WTC11 (cell line): ENCODE data around the gene SLCO4C1. TPM values are rescaled to one million over a fixed set of nuclear protein-coding genes. Genes with fewer than 3 reads are reported as not detected.

Experiments used
- ATAC-seq: fragments of 200-7000 bp; cut with Tn5 transposase; 2 replicates; pipeline ENCODE4 v1.10.0; 2021; ENCODE audit warnings: mild to moderate bottlenecking, moderate library complexity
- CTCF ChIA-PET: fragments of 300-600 bp; sonication (Branson Sonifier 250); formaldehyde crosslinking; loops from one replicate; lab custom pipeline; 2021; ENCODE audit warnings: antibody characterized with exemption; lab: Charles Lee
- POLR2A ChIA-PET: fragments of 350-600 bp; sonication (Branson Sonifier 250); formaldehyde crosslinking; loops from one replicate; lab custom pipeline; 2021; ENCODE audit warnings: antibody characterized with exemption; lab: Charles Lee
- DNase-seq: peaks from one replicate; pipeline ENCODE4 v3.0.0; 2021; ENCODE audit warnings: low spot score
- H3K27ac Mint-ChIP-seq: 2 replicates; pipeline ENCODE4 v1.8.0; 2021; ENCODE audit warnings: mixed read lengths
- H3K27me3 Mint-ChIP-seq: 2 replicates; pipeline ENCODE4 v1.8.0; 2021; ENCODE audit warnings: low read depth, mild to moderate bottlenecking, moderate library complexity, mixed read lengths
- H3K36me3 Mint-ChIP-seq: 2 replicates; pipeline ENCODE4 v1.8.0; 2021; ENCODE audit warnings: mixed read lengths
- H3K4me1 Mint-ChIP-seq: 2 replicates; pipeline ENCODE4 v1.8.0; 2022; ENCODE audit warnings: mixed read lengths
- H3K4me3 Mint-ChIP-seq: 2 replicates; pipeline ENCODE4 v1.8.0; 2021; ENCODE audit warnings: mild to moderate bottlenecking, moderate library complexity, mixed read lengths
- H3K9me3 Mint-ChIP-seq: 2 replicates; pipeline ENCODE4 v1.8.0; 2021; ENCODE audit warnings: mixed read lengths
- ATF3 ChIP-seq: sonication (generic); formaldehyde crosslinking; conservative IDR thresholded peaks from 2 replicates; pipeline ENCODE4 v1.8.1; 2022; ENCODE audit warnings: mild to moderate bottlenecking, missing genetic modification reagents
- CBFB ChIP-seq: sonication (generic); formaldehyde crosslinking; IDR thresholded peaks from 2 replicates; pipeline ENCODE4 v1.8.1; 2022; ENCODE audit warnings: mild to moderate bottlenecking, low read depth, missing genetic modification reagents
- E2F4 ChIP-seq: sonication (generic); formaldehyde crosslinking; IDR thresholded peaks from 2 replicates; pipeline ENCODE4 v1.8.1; 2022; ENCODE audit warnings: low read depth, mild to moderate bottlenecking, moderate library complexity, missing genetic modification reagents, borderline replicate concordance
- E2F5 ChIP-seq: sonication (generic); formaldehyde crosslinking; IDR thresholded peaks from 2 replicates; pipeline ENCODE4 v1.8.1; 2022; ENCODE audit warnings: mild to moderate bottlenecking, moderate library complexity, missing genetic modification reagents
- EMX1 ChIP-seq: fragments of 250-450 bp; sonication (Bioruptor Pico); IDR thresholded peaks from 2 replicates; pipeline ENCODE4 v1.8.0; 2021; ENCODE audit warnings: mild to moderate bottlenecking
- ESRRA ChIP-seq: sonication (generic); formaldehyde crosslinking; IDR thresholded peaks from 2 replicates; pipeline ENCODE4 v1.8.1; 2022; ENCODE audit warnings: mild to moderate bottlenecking, missing genetic modification reagents, borderline replicate concordance
- ETV6 ChIP-seq: sonication (generic); formaldehyde crosslinking; IDR thresholded peaks from 2 replicates; pipeline ENCODE4 v1.8.1; 2022; ENCODE audit warnings: mild to moderate bottlenecking, missing genetic modification reagents
- NFE2L1 ChIP-seq: sonication (generic); formaldehyde crosslinking; IDR thresholded peaks from 2 replicates; pipeline ENCODE4 v1.8.1; 2023; ENCODE audit warnings: missing genetic modification reagents
- NR3C1 ChIP-seq: sonication (generic); formaldehyde crosslinking; conservative IDR thresholded peaks from 2 replicates; pipeline ENCODE4 v1.8.1; 2023; ENCODE audit warnings: low read depth, mild to moderate bottlenecking, missing genetic modification reagents
- ZBTB43 ChIP-seq: sonication (generic); formaldehyde crosslinking; IDR thresholded peaks from 2 replicates; pipeline ENCODE4 v1.8.1; 2023; ENCODE audit warnings: mild to moderate bottlenecking, missing genetic modification reagents
- ZMAT4 ChIP-seq: fragments of 250-450 bp; sonication (Bioruptor Pico); IDR thresholded peaks from 2 replicates; pipeline ENCODE4 v1.9.0; 2021; ENCODE audit warnings: mild to moderate bottlenecking
- ZNF138 ChIP-seq: sonication (generic); formaldehyde crosslinking; conservative IDR thresholded peaks from 2 replicates; pipeline ENCODE4 v1.8.1; 2022; ENCODE audit warnings: mild to moderate bottlenecking, moderate library complexity, missing genetic modification reagents
- ZNF416 ChIP-seq: fragments of 250-450 bp; sonication (Bioruptor Pico); IDR thresholded peaks from 2 replicates; pipeline ENCODE4 v1.9.0; 2021; ENCODE audit warnings: mild to moderate bottlenecking, inconsistent platforms
- ZNF423 ChIP-seq: fragments of 250-450 bp; sonication (Bioruptor Pico); IDR thresholded peaks from 2 replicates; pipeline ENCODE4 v2.1.2; 2022; ENCODE audit warnings: mild to moderate bottlenecking, moderate library complexity
- ZNF425 ChIP-seq: fragments of 250-450 bp; sonication (Bioruptor Pico); conservative IDR thresholded peaks from 2 replicates; pipeline ENCODE4 v1.9.0; 2021; ENCODE audit warnings: mild to moderate bottlenecking
- ZNF512 ChIP-seq: sonication (generic); formaldehyde crosslinking; IDR thresholded peaks from 2 replicates; pipeline ENCODE4 v1.8.1; 2022; ENCODE audit warnings: missing genetic modification reagents, borderline replicate concordance
- ZNF532 ChIP-seq: fragments of 250-450 bp; sonication (Bioruptor Pico); IDR thresholded peaks from 2 replicates; pipeline ENCODE4 v1.9.0; 2021; ENCODE audit warnings: mild to moderate bottlenecking, borderline replicate concordance
- ZSCAN18 ChIP-seq: fragments of 250-450 bp; sonication (Bioruptor Pico); IDR thresholded peaks from 2 replicates; pipeline ENCODE4 v2.1.2; 2022; ENCODE audit warnings: mild to moderate bottlenecking, moderate library complexity
- total RNA-seq: library from RNA; stranded (reverse); gene quantifications from 3 replicates; pipeline ENCODE4 v1.2.3, GENCODE V29; 2021

The SLCO4C1 gene
- total RNA-seq, 1 experiment from 2014 or later, result 5.4 TPM

GRCh38 chr5:102229685-102230084, 66.4 kb downstream of the SLCO4C1 start (continued):
- no peak for TF ChIP-seq E2F4 (CRISPR knock-in tag)
- TF ChIP-seq E2F5 (CRISPR knock-in tag), result no peak
- no peak for TF ChIP-seq CBFB (CRISPR knock-in tag)
- no peak for TF ChIP-seq ZSCAN18 (CRISPR knock-in tag)
- TF ChIP-seq ETV6 (CRISPR knock-in tag), result no peak
- TF ChIP-seq ZNF532 (CRISPR knock-in tag), result no peak
- TF ChIP-seq ZNF423 (CRISPR knock-in tag), result no peak
- no peak for TF ChIP-seq ESRRA (CRISPR knock-in tag)
- TF ChIP-seq ZNF138 (CRISPR knock-in tag), result no peak
- TF ChIP-seq NR3C1 (CRISPR knock-in tag), result no peak
- no peak for TF ChIP-seq ZBTB43 (CRISPR knock-in tag)
- no peak for TF ChIP-seq ZNF512

- POLR2A ChIA-PET, result no interaction called here
- Mint-ChIP-seq H3K4me3 (no peak overlapping the region), H3K27ac (no peak overlapping the region), H3K9me3 (peaks cover 11% of the 10 kb centered on the region), H3K4me1 (peaks cover 13% of the 10 kb centered on the region), H3K27me3 (peaks cover 11% of the 10 kb centered on the region; the same call in 1 of the 2 replicates), H3K36me3 (peaks cover 10% of the 10 kb centered on the region)
- no peak for DNase-seq
- CTCF ChIA-PET, result no interaction called here
- no peak for ATAC-seq
- TF ChIP-seq ATF3 (CRISPR knock-in tag) (no peak), EMX1 (CRISPR knock-in tag) (no peak), NFE2L1 (CRISPR knock-in tag) (no peak), ZNF425 (no peak), ZMAT4 (CRISPR knock-in tag) (no peak), ZNF416 (CRISPR knock-in tag) (no peak)
Measured at GRCh38 chr5:102226321-102226720, 69.8 kb downstream of the SLCO4C1 start.
